Upper lobe of left lung (tissue), 4 donors: ENCODE data around the gene STAT3.

Source experiments
- CTCF ChIP-seq, 6 experiments: fragments of 450-650 bp in 4 of 6; fragments of 200-600 bp in 2 of 6; sonication (generic) in 2 of 6; IDR thresholded peaks; one replicate each; pipeline ENCODE4 v1.5.1; 2016 to 2019; ENCODE audit warnings: antibody characterized with exemption in 6 of 6
- EP300 ChIP-seq, 4 donors: sonication (generic); formaldehyde crosslinking; IDR thresholded peaks; one replicate each; pipeline ENCODE4 v1.5.1; 2017; ENCODE audit warnings: antibody characterized with exemption in 4 of 4, control low read depth in 2 of 4
- POLR2A ChIP-seq, 4 donors: fragments of 450-650 bp; IDR thresholded peaks; one replicate each; pipeline ENCODE4 v1.5.1; 2016 to 2017; ENCODE audit warnings: antibody characterized with exemption in 4 of 4, mild to moderate bottlenecking in 2 of 4
- POLR2AphosphoS5 ChIP-seq, 2 donors: sonication (generic); formaldehyde crosslinking; IDR thresholded peaks; one replicate each; pipeline ENCODE4 v1.5.1; 2017; ENCODE audit warnings: antibody characterized with exemption in 2 of 2

DNA sequence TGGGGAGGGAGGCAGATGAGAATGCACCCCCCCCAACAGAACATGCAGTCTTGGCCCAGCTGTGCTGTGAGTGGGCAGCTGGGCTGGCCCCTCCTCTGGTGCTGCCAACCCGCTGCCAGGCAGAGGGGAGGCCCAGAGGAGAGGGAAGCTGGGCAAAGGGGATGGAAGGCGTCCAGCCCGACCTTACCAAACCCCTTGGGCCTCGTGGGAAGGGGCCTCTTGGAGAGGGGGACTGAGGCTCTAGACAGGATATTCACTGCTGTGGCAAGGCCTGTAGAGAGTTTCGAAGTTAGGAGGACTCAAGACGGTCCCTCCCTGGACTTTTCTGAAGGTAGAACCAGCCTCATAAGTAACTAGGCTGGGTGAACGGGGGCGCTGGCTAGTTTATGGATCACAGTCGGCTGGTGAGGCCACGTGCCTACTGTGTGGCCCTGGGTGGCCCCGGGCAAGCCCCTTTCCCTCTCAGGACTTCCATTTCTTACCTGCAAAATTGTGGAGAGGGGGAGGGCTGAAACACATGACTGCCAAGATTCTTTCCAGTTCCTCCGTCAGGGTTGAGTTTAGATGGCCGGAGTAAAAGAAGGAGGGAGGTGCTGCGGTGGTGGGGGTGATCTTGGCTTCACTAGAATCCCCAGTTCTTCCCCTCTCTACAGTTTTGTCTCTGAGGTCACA is 100.8 kb downstream of the STAT3 start:
- peak in 2 of 4 donors; percentile 2 to 69 for TF ChIP-seq POLR2A (IDR thresholded peaks at IDR 0.05)
- no peak for TF ChIP-seq CTCF (IDR thresholded peaks at IDR 0.05)
- TF ChIP-seq POLR2AphosphoS5 (IDR thresholded peaks at IDR 0.05): peak; percentile 27 to 61
- TF ChIP-seq EP300 (IDR thresholded peaks at IDR 0.05): no peak
